IPS DF 4.7 (cell line): Measurements from ENCODE around the gene ABLIM2.

Source experiments
- DNase-seq: peaks from one replicate; pipeline ENCODE4 v3.0.0-alpha.2; 2013; ENCODE audit warnings: low spot score; ENCODE audit errors: extremely low read depth

Gene ABLIM2

DNA sequence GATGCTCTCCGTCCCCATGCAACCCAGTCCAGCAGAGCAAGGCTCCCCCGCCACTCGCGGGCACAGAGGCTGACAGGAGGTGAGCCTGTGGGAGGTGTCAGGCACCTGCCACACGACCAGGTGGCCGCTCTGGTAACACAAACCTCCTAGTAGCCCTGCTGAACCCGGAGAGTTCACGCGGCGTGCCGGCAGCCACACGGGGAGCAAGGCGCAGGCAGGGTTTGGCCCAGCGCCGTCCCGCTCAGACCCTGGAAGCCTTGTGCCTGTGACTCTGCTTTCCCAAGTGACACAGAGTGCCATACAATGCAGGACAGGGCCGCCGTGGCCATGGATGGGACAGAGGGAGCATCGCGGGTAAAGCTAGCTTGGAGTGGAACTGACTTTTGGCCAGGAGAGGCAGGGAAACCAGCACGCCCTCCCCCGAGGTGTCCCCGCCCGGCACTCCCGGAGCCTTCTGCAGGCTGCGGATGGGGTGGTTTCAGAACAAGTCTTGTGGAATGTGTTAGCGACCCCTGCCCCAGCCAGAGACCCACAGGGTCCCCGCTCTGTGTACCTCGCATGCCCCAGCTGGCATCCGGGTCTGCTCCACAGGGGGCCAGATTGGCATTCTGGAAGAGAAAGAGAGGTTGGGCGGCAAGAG lies 174.2 kb downstream of the ABLIM2 start:
- DNase-seq, result no peak

DNA sequence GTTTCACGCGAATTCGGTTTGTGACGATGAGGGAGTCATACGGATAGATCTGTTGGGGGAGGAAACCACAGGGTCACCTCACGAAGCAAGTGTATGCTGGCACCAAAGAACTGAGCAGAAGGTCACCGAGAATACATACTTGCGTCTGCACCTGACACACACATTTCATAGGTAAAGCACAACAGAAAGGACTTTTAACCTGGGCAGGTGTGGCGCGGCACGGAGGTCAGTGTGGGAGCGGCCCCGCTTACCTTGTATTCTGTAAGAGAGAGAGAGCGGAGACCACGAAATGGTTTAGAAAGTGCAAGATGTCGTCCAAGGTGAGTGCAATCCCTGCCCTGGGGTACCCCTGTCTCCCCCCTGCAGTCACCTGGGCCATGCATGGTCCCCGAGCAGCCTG lies 175.3 kb downstream of the ABLIM2 start:
- no peak for DNase-seq

DNA sequence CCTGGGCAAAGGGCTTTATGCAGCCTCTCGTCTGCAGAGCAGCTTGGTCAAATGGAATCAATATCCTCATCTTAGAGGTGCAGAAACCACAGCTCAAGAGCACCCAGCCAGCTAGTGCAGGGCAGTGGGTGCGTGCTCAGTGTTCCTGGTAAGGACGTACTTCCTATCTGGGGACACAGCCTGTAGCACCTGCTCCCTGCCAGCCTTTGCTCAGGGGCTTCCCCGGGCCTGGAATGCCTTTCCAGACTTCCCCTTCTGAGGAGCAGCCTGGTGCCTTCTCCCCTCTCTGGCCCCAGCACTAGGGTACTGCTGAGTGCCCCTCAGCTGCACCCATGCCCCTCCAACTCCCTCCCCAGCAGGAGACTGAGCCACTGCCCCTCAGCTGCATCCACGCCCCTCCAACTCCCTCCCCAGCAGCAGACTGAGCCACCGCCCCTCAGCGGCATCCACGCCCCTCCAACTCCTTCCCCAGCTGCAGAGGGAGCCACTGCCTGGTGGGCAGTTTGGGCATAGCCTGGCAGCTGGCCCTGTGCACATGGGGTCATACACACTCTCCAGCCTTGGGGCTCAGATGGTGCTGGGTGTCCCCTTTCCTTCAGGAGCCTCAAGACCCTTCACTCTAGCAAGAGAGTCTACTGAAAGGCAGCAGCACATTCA lies 176.7 kb downstream of the ABLIM2 start:
- no peak for DNase-seq

DNA sequence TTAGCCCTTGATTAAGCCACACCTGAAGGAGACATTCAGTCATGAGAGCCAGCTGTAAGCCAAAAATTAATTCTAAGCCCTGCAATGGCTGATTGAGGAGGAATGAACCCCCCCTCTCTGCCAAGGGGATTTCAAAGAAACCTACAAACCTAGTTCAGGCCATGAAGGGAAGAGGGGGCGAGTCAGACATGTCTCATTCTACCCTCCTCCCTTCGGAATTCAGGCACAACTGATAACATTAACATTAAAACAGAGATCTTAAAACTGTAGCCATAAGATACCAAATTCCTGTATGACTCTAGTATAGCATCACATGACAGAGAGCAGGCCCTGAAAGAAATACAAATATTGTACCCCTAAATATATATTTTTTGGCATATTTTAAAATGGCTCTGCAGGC lies 178.6 kb downstream of the ABLIM2 start:
- no peak for DNase-seq

DNA sequence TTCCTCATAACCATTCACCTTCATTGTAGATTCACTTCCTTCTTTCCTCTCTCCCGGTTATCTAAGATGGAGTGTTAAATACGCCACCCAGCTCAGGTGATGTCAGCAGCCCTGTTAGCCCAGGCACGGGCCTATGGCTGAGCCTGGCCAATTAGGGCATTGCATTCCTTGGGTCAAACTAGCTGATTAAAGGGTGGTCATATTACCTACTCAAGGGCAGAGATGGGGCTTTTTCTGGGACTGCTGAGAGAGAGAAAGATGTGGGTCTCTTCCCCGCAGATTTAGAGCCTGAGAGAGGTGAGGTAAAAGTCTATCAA lies 179.0 kb downstream of the ABLIM2 start:
- no peak for DNase-seq

DNA sequence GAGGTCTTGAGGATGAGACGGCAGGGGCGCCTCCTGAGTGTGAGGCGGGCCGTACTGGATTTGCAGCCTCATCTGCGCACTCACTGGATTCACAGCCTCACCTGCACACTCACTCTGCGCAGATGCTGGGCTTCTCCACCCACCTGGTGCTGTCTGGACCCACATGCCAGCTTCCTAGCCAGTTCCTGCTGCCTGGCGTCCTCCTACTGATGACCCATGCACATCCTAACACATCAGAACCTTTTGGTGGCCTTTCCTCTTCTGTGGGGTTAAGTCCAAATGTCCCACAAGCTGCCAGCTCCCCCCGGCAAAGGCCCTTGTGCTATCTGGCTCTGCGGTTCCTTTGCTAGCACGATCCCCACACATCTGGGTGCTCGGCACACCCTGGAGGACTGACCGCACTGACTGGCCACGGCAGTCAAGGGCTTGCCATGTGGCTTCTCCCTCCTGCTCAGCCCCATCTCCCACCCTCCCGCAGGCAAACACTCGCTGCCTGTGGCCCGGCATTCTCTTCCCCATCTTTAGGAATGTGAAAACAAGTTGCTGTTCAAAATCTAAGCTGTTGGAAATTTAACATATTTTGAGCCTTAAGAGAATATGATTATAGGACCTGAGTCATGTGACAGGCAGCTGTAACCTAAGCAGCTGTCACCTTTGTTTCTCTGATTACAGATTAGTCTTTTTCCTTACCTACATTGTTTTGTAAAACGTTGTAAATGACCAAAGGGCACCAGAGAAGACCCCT lies 179.5 kb downstream of the ABLIM2 start:
- no peak for DNase-seq

DNA sequence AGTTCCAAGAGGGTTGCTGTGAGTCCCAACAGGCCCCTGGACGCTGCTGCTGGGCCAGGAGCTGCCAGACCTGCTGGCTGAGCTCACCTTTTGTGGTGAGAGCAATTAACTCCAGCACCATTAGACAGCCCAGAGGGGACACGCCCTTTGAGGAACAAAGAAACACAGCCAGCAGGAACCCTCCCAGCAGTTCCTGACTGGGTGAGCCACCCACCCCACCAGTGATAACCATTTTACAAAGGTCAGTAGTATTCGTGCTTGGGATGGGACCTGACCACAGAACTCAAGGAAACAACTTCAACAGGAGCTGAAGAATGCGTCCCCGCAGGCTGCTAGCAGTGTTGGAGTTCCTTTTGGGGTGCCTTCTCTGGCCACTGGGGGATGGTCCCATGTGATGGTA lies 180.1 kb downstream of the ABLIM2 start:
- no peak for DNase-seq

DNA sequence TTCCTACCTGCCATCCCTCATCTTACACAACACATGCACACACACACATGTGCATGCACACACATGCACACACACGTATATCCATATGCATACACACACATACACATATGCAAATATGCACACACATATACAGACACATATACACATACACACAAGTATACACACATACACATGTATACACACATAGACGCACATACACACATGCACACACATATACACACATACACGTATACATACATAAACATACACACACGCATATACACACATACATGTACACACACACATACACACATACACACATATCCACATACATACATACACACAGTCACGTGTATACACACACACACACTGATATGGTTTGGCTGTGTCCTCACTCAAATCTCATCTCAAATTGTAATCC lies 182.0 kb downstream of the ABLIM2 start:
- DNase-seq, result no peak

DNA sequence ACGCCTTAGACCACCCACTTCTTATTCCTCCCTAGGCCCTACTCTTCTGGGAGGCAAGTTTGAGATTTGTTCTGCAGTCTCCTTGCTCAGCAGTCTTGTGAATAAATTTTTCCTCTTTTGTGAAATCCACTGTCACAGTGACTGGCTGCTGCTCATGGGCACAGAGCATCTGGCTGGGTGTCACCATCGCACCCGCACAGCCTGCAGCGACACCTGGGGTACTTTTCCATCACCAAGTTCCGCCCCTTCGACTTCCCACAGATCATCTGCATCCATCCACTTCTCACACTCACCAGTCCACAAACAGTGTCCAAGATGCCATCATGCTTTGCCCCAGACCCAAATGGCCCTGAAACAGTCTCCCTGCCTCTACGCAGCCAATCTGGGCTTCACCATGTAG lies 182.6 kb downstream of the ABLIM2 start:
- no peak for DNase-seq

DNA sequence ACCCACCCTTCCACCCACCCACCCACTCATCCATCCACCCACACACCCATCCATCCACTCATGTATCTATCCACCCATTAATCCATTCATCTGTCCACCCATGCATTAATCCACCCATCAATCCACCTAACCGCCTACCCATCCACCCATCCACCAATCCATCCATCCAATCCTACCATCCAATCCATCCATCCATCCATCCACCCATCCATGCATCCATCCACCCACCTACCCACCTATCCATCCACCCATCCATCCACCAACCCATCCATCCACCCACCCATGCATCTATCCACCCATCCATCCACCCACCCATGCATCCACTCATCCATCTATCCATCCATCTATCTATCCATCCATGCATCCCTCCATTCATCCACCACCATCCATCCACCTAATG lies 184.2 kb downstream of the ABLIM2 start:
- no peak for DNase-seq

DNA sequence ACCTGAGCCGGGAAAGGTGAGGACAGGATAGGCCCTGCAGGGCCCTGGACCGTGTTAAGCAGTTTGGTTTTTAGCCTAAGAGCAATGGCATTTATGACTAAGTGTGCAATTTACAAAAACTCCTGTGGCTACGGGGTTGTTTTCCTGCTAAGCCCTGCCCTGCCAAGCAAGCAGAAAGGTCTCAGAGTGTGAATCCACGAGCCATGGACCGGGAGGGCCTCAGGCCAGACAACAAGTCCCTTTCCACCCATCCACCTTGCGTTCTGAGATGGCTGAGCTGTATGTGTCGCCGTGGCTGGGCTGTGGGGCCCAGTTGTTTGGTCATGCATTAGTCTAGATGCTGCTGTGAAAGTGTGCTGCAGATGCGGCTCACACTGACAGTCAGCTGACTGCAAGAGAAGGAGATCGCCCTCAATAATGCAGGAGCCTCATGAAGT lies 185.1 kb downstream of the ABLIM2 start:
- DNase-seq, result no peak

DNA sequence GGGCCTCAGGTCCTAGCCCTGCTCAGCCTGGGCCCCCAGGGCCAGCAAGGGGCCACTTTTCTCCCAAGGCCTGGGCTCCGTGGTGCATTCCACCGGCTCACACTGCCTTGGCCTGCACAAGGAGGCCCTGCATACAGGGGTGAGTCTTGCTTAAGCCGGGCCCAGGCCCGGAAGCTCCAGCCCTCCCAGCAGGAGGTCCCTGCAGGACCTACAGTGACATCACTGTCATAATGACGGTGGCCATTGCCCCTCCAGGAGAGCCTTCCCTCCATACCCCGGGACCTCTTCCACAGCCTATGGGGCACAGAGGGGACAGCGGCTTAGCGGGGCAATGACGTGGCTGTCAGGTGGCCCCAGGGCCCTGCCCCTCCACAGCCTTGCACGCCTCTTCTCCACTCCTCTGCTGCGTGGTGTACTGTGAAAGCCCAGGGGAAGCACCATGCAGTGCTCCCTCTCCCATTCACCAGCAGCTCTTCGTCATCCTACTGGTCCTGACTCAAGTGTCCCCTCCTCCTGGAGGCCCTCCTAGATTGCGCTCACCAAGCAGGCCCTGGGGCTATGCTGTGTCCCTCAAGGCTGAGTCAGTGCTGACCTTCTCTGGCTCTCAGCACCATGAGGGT lies 186.6 kb downstream of the ABLIM2 start:
- no peak for DNase-seq

DNA sequence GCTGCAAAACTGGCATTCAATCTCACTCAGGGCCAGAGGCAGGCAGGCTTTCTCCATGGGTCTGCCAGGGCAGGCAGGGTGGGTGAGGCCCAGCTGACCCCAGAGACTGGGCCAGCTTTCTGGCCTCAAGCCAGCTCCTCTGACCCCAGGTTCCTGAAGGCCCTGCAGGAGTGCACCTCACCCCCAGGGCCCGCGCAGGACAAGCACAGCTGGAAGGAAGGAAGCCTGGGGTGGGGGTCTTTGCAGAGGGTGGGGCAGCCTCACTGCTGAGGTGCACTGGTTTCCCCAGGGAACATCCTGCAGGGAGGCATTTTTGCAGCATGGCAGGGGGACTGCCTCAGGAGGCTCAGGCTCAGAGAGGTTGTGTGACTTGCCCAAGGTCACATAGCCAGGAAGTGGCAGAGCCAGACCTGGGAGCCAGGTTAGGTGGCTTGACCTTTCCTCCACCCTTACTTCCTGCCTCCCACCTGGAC lies 187.4 kb downstream of the ABLIM2 start:
- no peak for DNase-seq

DNA sequence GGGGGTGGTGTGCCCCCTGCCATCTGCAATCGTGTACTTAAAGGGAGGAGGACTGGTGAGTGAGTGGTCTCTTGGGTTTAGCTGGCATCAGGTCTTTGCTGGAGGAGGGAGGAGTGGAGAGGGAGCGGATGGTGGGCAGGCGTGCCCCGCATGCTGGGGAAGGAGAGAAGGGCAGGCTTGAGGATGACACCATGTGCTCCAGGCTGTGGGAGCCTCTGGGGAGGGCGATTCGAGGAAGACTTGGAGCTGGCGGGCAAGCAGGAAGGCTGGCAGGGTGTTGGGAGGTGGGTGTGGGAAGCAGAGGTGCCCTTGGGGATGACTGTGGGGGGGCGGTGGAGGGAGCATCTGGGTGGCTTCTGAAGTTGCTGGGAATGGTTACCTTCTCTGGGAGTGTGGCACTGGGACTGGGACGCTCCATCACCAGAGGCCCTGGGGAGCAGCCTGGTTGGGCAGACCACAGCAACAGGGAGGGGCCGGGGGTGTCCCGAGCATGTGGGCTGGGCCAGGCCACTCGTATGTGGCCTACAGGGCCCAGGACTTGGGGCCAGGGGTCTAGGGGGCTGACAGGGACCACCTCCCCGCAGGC lies 188.2 kb downstream of the ABLIM2 start:
- DNase-seq, result no peak

DNA sequence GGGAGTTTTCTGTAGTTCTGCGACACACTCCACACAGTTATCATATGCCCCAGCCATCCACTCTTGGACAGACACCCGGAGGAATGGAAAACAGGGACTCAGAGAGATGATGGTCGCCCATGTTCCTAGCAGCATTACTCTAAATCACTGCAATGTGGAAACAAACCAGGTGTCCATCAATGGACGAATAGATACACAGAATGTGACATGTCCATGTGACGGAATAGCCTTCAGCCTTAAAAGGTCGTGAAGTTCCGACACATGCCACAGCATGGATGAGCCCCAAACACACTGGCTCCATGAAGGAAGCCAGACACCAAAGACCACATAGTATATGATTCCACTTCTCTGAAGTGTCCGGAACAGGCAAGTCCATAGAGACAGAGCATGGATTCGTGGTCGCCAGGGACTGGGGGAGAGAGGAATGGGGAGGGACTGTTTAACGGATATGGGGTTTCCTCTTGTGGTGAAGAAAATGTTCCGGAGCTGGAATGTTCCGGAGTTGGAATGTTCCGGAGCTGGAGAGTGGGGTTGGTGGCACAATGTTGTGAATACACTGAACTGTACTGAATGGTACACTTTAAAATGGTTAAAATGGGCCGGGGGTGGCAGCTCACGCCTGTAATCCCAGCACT lies 190.2 kb downstream of the ABLIM2 start:
- no peak for DNase-seq

DNA sequence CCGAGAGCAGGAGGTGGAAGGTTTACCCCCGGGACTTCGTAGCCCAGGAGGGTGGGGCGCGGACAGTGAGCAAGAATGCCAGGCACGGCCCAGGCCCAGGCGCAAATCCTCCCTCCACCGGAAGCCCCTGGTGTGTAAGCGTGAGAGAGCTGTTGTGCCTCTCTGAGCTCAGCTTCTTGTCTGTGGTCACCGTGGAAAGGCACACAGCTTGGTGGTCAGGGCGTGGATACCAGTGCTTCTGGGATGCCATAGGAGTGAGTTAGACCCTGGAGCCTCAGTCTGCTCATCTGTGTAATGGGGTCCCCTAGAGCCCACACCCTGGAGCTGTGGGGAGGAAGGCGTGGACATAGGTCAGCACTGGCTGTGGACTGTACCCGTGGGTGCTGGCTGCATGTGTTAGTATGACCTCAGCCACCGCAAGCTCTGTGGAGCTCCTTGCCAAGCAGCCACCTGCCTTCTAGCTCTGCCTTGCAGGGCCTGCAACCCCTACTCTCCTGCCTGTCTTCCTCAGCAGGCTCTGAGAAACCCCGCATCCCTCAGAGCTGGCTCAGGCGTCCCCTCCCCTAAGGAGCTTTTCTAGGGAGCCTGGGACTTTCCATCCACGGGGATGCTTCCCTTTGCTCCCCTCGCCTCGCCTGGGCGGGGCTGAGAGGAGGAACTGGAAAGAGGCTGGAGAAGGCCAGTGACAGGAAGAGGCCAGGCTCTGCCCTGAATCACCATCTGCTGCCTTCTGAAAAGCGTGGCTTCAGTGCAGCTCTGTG lies 190.9 kb downstream of the ABLIM2 start:
- DNase-seq, result no peak

DNA sequence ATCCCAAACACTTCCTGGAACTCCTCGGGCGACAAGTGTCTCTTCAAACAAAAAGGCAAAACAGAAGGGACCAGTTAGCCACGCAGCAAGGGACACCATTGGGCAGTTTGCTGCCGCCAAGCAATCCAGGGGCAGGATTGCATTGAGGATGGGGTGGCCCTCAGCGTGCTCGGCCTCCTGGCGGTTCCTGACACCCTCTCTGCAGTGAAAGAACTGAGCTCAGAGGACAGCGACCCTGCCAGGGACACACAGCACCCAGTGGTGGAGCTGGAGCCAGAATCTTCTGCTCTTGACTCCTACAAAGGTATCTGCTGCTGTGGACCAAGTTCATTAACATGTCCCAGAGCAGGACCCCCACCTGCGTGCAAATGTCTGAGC lies 191.6 kb downstream of the ABLIM2 start:
- DNase-seq, result no peak

DNA sequence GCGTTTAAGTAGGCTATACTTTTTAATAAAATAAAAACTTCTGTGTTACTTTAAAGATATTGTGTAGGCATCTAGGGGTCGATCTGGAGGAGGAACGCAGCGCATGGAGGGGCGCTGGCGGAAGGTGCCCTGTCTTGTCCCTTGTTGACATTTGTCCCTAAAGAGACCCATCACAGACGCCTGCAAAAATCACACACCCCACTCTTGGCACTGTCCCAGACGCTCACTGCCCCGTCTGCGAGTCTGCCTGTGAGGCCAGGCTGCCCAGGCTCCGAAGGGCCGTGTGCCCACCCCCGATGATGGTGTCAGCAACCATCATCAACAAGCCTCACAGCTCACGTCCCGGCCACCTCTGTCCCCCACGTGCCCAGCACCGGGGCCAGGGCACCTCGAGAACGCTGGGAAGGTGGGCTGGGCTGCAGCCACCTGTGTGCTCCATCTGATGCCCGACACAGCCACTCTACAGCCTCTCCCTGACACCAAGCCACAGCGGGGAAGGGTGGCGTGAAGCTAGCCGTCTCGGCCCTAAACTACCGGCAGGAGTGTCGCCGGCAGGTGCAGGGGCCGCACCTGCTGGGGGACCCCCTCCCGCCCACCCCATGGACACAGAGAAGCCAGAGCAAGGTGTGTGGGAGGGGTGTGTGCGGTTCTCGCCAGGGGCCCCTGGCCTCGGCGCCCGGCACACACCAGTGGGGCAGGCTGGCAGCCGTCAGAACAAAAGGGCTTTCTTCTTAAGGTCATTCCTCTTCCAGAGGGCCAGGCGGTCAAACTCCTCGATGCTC lies 192.1 kb downstream of the ABLIM2 start:
- no peak for DNase-seq

DNA sequence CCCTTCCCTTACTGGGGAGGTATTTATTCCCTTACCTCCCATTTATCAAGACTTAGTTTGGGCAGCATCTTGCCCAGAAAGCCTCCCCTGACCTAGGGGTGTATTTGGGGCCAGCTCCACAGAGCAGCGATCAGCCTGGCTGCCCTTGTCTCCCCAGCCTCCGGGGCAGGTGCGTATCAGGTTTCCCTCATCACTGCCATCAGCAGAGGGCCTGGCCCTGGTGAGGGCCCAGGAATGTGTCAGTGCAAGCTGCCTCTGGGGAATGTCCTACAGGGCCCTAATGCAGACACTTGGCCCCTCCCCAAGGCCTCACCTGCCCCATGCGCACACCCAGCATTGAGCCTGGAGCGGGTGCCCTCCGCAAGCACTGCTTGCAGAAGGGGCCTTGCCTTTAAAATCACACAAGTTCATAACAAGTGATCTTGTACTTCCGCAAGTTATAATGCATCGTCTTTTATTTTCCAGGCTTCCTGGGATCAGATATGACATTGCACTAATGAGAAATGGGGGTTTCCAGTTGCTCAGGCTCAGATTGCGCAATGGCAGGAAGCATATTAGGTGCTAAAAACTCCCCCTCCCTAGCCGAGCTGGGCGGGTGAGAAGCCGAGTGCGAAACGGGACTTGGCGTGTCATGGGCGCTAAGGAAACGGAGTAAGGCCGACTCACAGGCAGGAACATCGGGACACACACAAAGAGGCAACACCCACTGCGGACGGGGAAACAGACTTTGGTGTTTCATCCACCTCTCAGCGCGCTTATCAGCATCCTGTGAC lies 193.5 kb downstream of the ABLIM2 start:
- no peak for DNase-seq
